ENCODE results near the gene CD151. TPM values are rescaled to one million over a fixed set of nuclear protein-coding genes. Genes with fewer than 3 reads are reported as not detected.
A peak's percentile ranks its signal among the peaks of the same experiment; 100 is the strongest.

The CD151 gene
- total RNA-seq, 2 experiments from 2014 or later: 0.28 to 0.84 TPM

GRCh38 chr11:808427-809286 lies 24.1 kb upstream of the CD151 start:
- H3K36me3 ChIP-seq (ENCODE audit: insufficient read depth, low read length): peaks cover 37% of the 10 kb centered on the region
- peaks cover 61% of the 10 kb centered on the region for H3K4me1 ChIP-seq (ENCODE audit: insufficient read depth, low read length, poor library complexity, severe bottlenecking)
- TF ChIP-seq EZH2phosphoT487 (IDR thresholded peaks at IDR 0.05; ENCODE audit: borderline replicate concordance, low read depth, low read length) (no peak), CTCF (conservative IDR thresholded peaks at IDR 0.05; ENCODE audit: low read length) (peak; percentile 57; the same call in 1 of the 2 replicates)
- H3K27ac ChIP-seq (ENCODE audit: low read depth, low read length, poor library complexity, severe bottlenecking): peak overlapping the region; percentile 84
- ChIA-PET POLR2A (interaction anchor here (0.5 to 2.0 kb wide), 8 partner anchors 8 to 327 kb away, joined by 3 to 6 read pairs (median 4); no protein-coding TSS in a partner anchor), CTCF (ENCODE audit: unreplicated experiment) (no interaction called here)
- intact Hi-C loops (cut with micrococcal nuclease; ENCODE audit: unreplicated experiment): loop anchor here (2.0 to 5.0 kb wide), 2 partner anchors 34 to 231 kb away; partner anchors contain the start of genes PHRF1, POLR2L and TSPAN4
- peak overlapping the region; percentile 5; the same call in 1 of the 2 replicates for H2AFZ ChIP-seq (ENCODE audit: low read length)
- H3K4me2 ChIP-seq (ENCODE audit: low read length): peak overlapping the region; percentile 71
- peak overlapping the region; percentile 100 for H3K4me3 ChIP-seq (ENCODE audit: low read depth, low read length, poor library complexity, severe bottlenecking)
- peak; percentile 71 for DNase-seq (ENCODE audit: low spot score)
- BruUV-seq (replicated peaks): TSS peak; percentile 80
- peaks cover 17% of the 10 kb centered on the region; the same call in 1 of the 2 replicates for H4K20me1 ChIP-seq (ENCODE audit: insufficient read depth, low read length)
- H3K9me2 ChIP-seq (ENCODE audit: insufficient read depth, low read length): no peaks in the 10 kb centered on the region
- peaks cover 43% of the 10 kb centered on the region for H3K79me2 ChIP-seq (ENCODE audit: insufficient read depth, low read depth, low read length)
- H3K9me3 ChIP-seq (ENCODE audit: low read length): no peaks in the 10 kb centered on the region

GRCh38 chr11:809287-810039 lies 23.3 kb upstream of the CD151 start, which contains the start of gene RPLP2:
Gene RPLP2, plus strand, starts transcription at chr11:809967. Its CDS starts 268 bp downstream, at chr11:810235.
- Histone ChIP-seq H3K36me3 (ENCODE audit: insufficient read depth, low read length) (peaks cover 43% of the 10 kb centered on the region), H3K4me1 (ENCODE audit: insufficient read depth, low read length, poor library complexity, severe bottlenecking) (peaks cover 56% of the 10 kb centered on the region), H3K4me2 (ENCODE audit: low read length) (peak within 1 kb of the TSS; percentile 71), H3K79me2 (ENCODE audit: insufficient read depth, low read depth, low read length) (peaks cover 43% of the 10 kb centered on the region), H3K9me2 (ENCODE audit: insufficient read depth, low read length) (no peaks in the 10 kb centered on the region), H3K9me3 (ENCODE audit: low read length) (no peaks in the 10 kb centered on the region), H3K4me3 (ENCODE audit: low read depth, low read length, poor library complexity, severe bottlenecking) (peak within 1 kb of the TSS; percentile 100), H4K20me1 (ENCODE audit: insufficient read depth, low read length) (peaks cover 17% of the 10 kb centered on the region; the same call in 1 of the 2 replicates), H3K27ac (ENCODE audit: low read depth, low read length, poor library complexity, severe bottlenecking) (peak within 1 kb of the TSS; percentile 84), H2AFZ (ENCODE audit: low read length) (peak within 1 kb of the TSS; percentile 78)
- intact Hi-C loops (cut with micrococcal nuclease; ENCODE audit: unreplicated experiment): loop anchor here (2.0 to 5.0 kb wide), 2 partner anchors 33 to 232 kb away; partner anchors contain the start of genes PHRF1, POLR2L and TSPAN4
- TF ChIP-seq CTCF (conservative IDR thresholded peaks at IDR 0.05; ENCODE audit: low read length) (no peak), EZH2phosphoT487 (IDR thresholded peaks at IDR 0.05; ENCODE audit: borderline replicate concordance, low read depth, low read length) (no peak)
- ChIA-PET POLR2A (interaction anchor here (0.6 to 2.0 kb wide), 7 partner anchors 8 to 87 kb away, joined by 3 to 6 read pairs (median 4); no protein-coding TSS in a partner anchor), CTCF (ENCODE audit: unreplicated experiment) (no interaction called here)
- BruUV-seq (replicated peaks): no TSS peak
- peak; percentile 99 for DNase-seq (ENCODE audit: low spot score)
